MCF 10A (cell line): ENCODE data around the gene ZNF662. TPM values are rescaled to one million over a fixed set of nuclear protein-coding genes. Genes with fewer than 3 reads are reported as not detected.
A peak's percentile ranks its signal among the peaks of the same experiment; 100 is the strongest.

Source experiments
- BruUV-seq: library from RNA; stranded (reverse); fragments of 400-500 nt; replicated peaks from 2 replicates; lab custom pipeline; 2021; lab: Mats Ljungman, UMichigan
- CTCF ChIA-PET: fragments of 300-600 bp; sonication (Branson Sonifier 250); formaldehyde crosslinking; extraction: SDS; loops from one replicate; lab custom pipeline; 2021; ENCODE audit warnings: antibody characterized with exemption, inconsistent platforms; lab: Yijun Ruan, JAX
- POLR2A ChIA-PET: fragments of 300-600, 350-650 bp; sonication (Branson Sonifier 250); formaldehyde crosslinking; extraction: SDS; loops from one replicate; lab custom pipeline; 2020; ENCODE audit warnings: antibody characterized with exemption, inconsistent platforms; lab: Yijun Ruan, JAX
- DNase-seq: peaks from one replicate; pipeline ENCODE4 v3.0.0-alpha.2; 2018; ENCODE audit not compliant: unreplicated experiment
- H3K27ac Mint-ChIP-seq: one replicate; pipeline ENCODE4 v1.8.0; 2022; ENCODE audit warnings: mild to moderate bottlenecking, low read depth, mixed read lengths; ENCODE audit not compliant: unreplicated experiment
- H3K27me3 Mint-ChIP-seq: one replicate; pipeline ENCODE4 v1.8.0; 2022; ENCODE audit warnings: mixed read lengths; ENCODE audit not compliant: insufficient read depth, unreplicated experiment
- H3K36me3 Mint-ChIP-seq: one replicate; pipeline ENCODE4 v1.8.0; 2022; ENCODE audit warnings: mild to moderate bottlenecking, moderate library complexity, mixed read lengths; ENCODE audit not compliant: insufficient read depth, unreplicated experiment
- H3K4me1 Mint-ChIP-seq: one replicate; pipeline ENCODE4 v1.8.0; 2022; ENCODE audit warnings: mixed read lengths; ENCODE audit not compliant: insufficient read depth, unreplicated experiment
- H3K4me3 Mint-ChIP-seq: one replicate; pipeline ENCODE4 v1.8.0; 2022; ENCODE audit warnings: mild to moderate bottlenecking, moderate library complexity, mixed read lengths; ENCODE audit not compliant: unreplicated experiment
- H3K9me3 Mint-ChIP-seq: one replicate; pipeline ENCODE4 v1.8.0; 2022; ENCODE audit warnings: mixed read lengths; ENCODE audit not compliant: unreplicated experiment
- CTCF ChIP-seq: fragments of 200-600 bp; IDR thresholded peaks from one replicate; pipeline ENCODE4 v1.8.0; 2022; ENCODE audit warnings: antibody characterized with exemption, mild to moderate bottlenecking; ENCODE audit not compliant: unreplicated experiment
- intact Hi-C: fragments of 100-400 bp; cut with micrococcal nuclease; formaldehyde crosslinking; loops from 2 replicates; pipeline ENCODE4 v1.14.1; 2022
- total RNA-seq: library from RNA; stranded (reverse); gene quantifications from 2 replicates; pipeline ENCODE4 v1.2.3, GENCODE V29; 2022

The ZNF662 gene
- total RNA-seq, 1 experiment from 2014 or later = not detected

- no peak overlapping the region for H3K4me3 Mint-ChIP-seq
- ChIA-PET CTCF (interaction anchor here (1.1 to 2.3 kb wide), 3 partner anchors 9 to 332 kb away, joined by 3 to 10 read pairs (median 3); no protein-coding TSS in a partner anchor), POLR2A (no interaction called here)
- peaks cover 23% of the 10 kb centered on the region for H3K27me3 Mint-ChIP-seq
- no peaks in the 10 kb centered on the region for H3K9me3 Mint-ChIP-seq
- no TSS peak for BruUV-seq
- peak; percentile 6 for DNase-seq
- no peak for TF ChIP-seq CTCF
- H3K4me1 Mint-ChIP-seq = peaks cover 7% of the 10 kb centered on the region
- no peaks in the 10 kb centered on the region for H3K36me3 Mint-ChIP-seq
- intact Hi-C loops = no loop called here
- no peak overlapping the region for H3K27ac Mint-ChIP-seq
Measured at GRCh38 chr3:42872718-42873117, 33.2 kb upstream of the ZNF662 start.

GRCh38 chr3:42873221-42873982 is 32.5 kb upstream of the ZNF662 start:
- no peak for TF ChIP-seq CTCF
- peaks cover 23% of the 10 kb centered on the region for H3K27me3 Mint-ChIP-seq
- ChIA-PET POLR2A (no interaction called here), CTCF (interaction anchor here (0.5 kb wide), 1 partner anchor 21 kb away, joined by 3 read pairs; no protein-coding TSS in a partner anchor)
- peaks cover 7% of the 10 kb centered on the region for H3K4me1 Mint-ChIP-seq
- no peak overlapping the region for H3K27ac Mint-ChIP-seq
- BruUV-seq = no TSS peak
- H3K36me3 Mint-ChIP-seq = no peaks in the 10 kb centered on the region
- no peak for DNase-seq
- H3K4me3 Mint-ChIP-seq = no peak overlapping the region
- intact Hi-C loops = no loop called here
- no peaks in the 10 kb centered on the region for H3K9me3 Mint-ChIP-seq

- H3K27ac Mint-ChIP-seq = no peak overlapping the region
- no peak overlapping the region for H3K4me3 Mint-ChIP-seq
- CTCF ChIA-PET = interaction anchor here (1.2 kb wide), 1 partner anchor 95 kb away, joined by 3 read pairs; no protein-coding TSS in a partner anchor
- intact Hi-C loops = no loop called here
- peaks cover 7% of the 10 kb centered on the region for H3K4me1 Mint-ChIP-seq
- H3K36me3 Mint-ChIP-seq = no peaks in the 10 kb centered on the region
- no peaks in the 10 kb centered on the region for H3K9me3 Mint-ChIP-seq
- peaks cover 23% of the 10 kb centered on the region for H3K27me3 Mint-ChIP-seq
- POLR2A ChIA-PET = no interaction called here
- BruUV-seq = no TSS peak
- TF ChIP-seq CTCF = no peak
- DNase-seq = no peak
Measured at GRCh38 chr3:42874749-42875148, 31.2 kb upstream of the ZNF662 start.

GRCh38 chr3:42875325-42876151 is 30.4 kb upstream of the ZNF662 start, which contains the start of gene CYP8B1:
TSS of gene CYP8B1 (minus strand) at chr3:42875879. CDS start at chr3:42875816, 63 bp downstream.
- H3K9me3 Mint-ChIP-seq = no peaks in the 10 kb centered on the region
- no TSS peak for BruUV-seq
- no peak within 1 kb of the TSS for H3K4me3 Mint-ChIP-seq
- H3K27me3 Mint-ChIP-seq = peaks cover 23% of the 10 kb centered on the region
- no peak for TF ChIP-seq CTCF
- H3K27ac Mint-ChIP-seq = no peak within 1 kb of the TSS
- peaks cover 7% of the 10 kb centered on the region for H3K4me1 Mint-ChIP-seq
- ChIA-PET CTCF (interaction anchor here (0.6 to 1.2 kb wide), 3 partner anchors 36 to 164 kb away, joined by 3 to 4 read pairs (median 4); no protein-coding TSS in a partner anchor), POLR2A (interaction anchor here (0.7 kb wide), 1 partner anchor 324 kb away, joined by 3 read pairs; no protein-coding TSS in a partner anchor)
- no peaks in the 10 kb centered on the region for H3K36me3 Mint-ChIP-seq
- intact Hi-C loops = no loop called here
- no peak for DNase-seq
